H9 (cell line): ENCODE measurements around the gene CASP4. TPM values are rescaled to one million over a fixed set of nuclear protein-coding genes. Genes with fewer than 3 reads are reported as not detected.

Experiments
- DNase-seq: peaks from one replicate; pipeline ENCODE4 v3.0.0-alpha.2; 2017
- H2AFZ ChIP-seq: one replicate; pipeline ENCODE4 v1.6.1; 2013; ENCODE audit warnings: mild to moderate bottlenecking, low read length, control low read depth, moderate library complexity
- H2AK5ac ChIP-seq: 2 replicates; pipeline ENCODE4 v1.6.1; 2013; ENCODE audit warnings: low read length, control low read depth, mixed read lengths; ENCODE audit not compliant: insufficient read length
- H2BK120ac ChIP-seq: one replicate; pipeline ENCODE4 v1.6.1; 2013; ENCODE audit warnings: low read depth, mild to moderate bottlenecking, low read length, control low read depth, inconsistent platforms; ENCODE audit not compliant: poor library complexity, severe bottlenecking
- H2BK12ac ChIP-seq: 2 replicates; pipeline ENCODE4 v1.6.1; 2013; ENCODE audit warnings: low read length, control low read depth, mixed read lengths, low read depth; ENCODE audit not compliant: insufficient read length
- H2BK15ac ChIP-seq: 2 replicates; pipeline ENCODE4 v1.6.1; 2013; ENCODE audit warnings: low read depth, low read length, control low read depth
- H2BK20ac ChIP-seq: one replicate; pipeline ENCODE4 v1.6.1; 2013; ENCODE audit warnings: low read depth, mild to moderate bottlenecking, low read length, control low read depth, inconsistent platforms; ENCODE audit not compliant: poor library complexity, severe bottlenecking
- H2BK5ac ChIP-seq: 2 replicates; pipeline ENCODE4 v1.6.1; 2013; ENCODE audit warnings: low read length, control low read depth, mixed read lengths; ENCODE audit not compliant: insufficient read length
- H3K14ac ChIP-seq: 2 replicates; pipeline ENCODE4 v1.6.1; 2013; ENCODE audit warnings: low read length, control low read depth; ENCODE audit not compliant: insufficient read depth
- H3K18ac ChIP-seq: 2 replicates; pipeline ENCODE4 v1.6.1; 2013; ENCODE audit warnings: low read depth, mild to moderate bottlenecking, mixed read lengths, low read length, control low read depth; ENCODE audit not compliant: insufficient read length
- H3K23ac ChIP-seq: 2 replicates; pipeline ENCODE4 v1.6.1; 2013; ENCODE audit warnings: low read length, control low read depth, mixed read lengths, low read depth; ENCODE audit not compliant: insufficient read length
- H3K23me2 ChIP-seq: 2 replicates; pipeline ENCODE4 v1.6.1; 2013; ENCODE audit warnings: low read depth, mild to moderate bottlenecking, mixed read lengths, low read length, control low read depth; ENCODE audit not compliant: insufficient read length, poor library complexity, severe bottlenecking
- H3K27ac ChIP-seq: 2 replicates; pipeline ENCODE4 v1.5.1; 2013; ENCODE audit warnings: low read length, control low read depth, mixed read lengths, low read depth; ENCODE audit not compliant: insufficient read length
- H3K27me3 ChIP-seq: 2 replicates; pipeline ENCODE4 v1.6.1; 2013; ENCODE audit warnings: low read length, control low read depth, inconsistent platforms; ENCODE audit not compliant: insufficient read depth
- H3K4ac ChIP-seq: 2 replicates; pipeline ENCODE4 v1.6.1; 2013; ENCODE audit warnings: low read depth, mild to moderate bottlenecking, control low read depth, inconsistent platforms, low read length, moderate library complexity
- H3K4me1 ChIP-seq: 2 replicates; pipeline ENCODE4 v1.6.1; 2013; ENCODE audit warnings: low read length, control low read depth, inconsistent platforms; ENCODE audit not compliant: insufficient read depth
- H3K4me2 ChIP-seq: 2 replicates; pipeline ENCODE4 v1.6.1; 2013; ENCODE audit warnings: low read length, control low read depth, mixed read lengths; ENCODE audit not compliant: insufficient read length, insufficient read depth
- H3K56ac ChIP-seq: 2 replicates; pipeline ENCODE4 v1.6.1; 2013; ENCODE audit warnings: low read depth, mild to moderate bottlenecking, mixed read lengths, low read length, control low read depth; ENCODE audit not compliant: insufficient read length
- H3K79me1 ChIP-seq: 2 replicates; pipeline ENCODE4 v1.6.1; 2013; ENCODE audit warnings: low read depth, mild to moderate bottlenecking, moderate library complexity, low read length, control low read depth, inconsistent platforms; ENCODE audit not compliant: insufficient read depth, poor library complexity, severe bottlenecking
- H3K79me2 ChIP-seq: 2 replicates; pipeline ENCODE4 v1.6.1; 2013; ENCODE audit warnings: low read length, control low read depth, inconsistent platforms; ENCODE audit not compliant: insufficient read depth
- H3K9ac ChIP-seq: 2 replicates; pipeline ENCODE4 v1.6.1; 2013; ENCODE audit warnings: low read length, control low read depth, mixed read lengths; ENCODE audit not compliant: insufficient read length; ENCODE audit errors: extremely low read depth
- H3K9me3 ChIP-seq: one replicate; pipeline ENCODE4 v1.6.1; 2013; ENCODE audit warnings: low read depth, low read length, inconsistent platforms; ENCODE audit not compliant: control insufficient read depth
- H3T11ph ChIP-seq: one replicate; pipeline ENCODE4 v1.6.1; 2013; ENCODE audit warnings: mild to moderate bottlenecking, low read length, control low read depth, inconsistent platforms
- H4K20me1 ChIP-seq: one replicate; pipeline ENCODE4 v1.6.1; 2013; ENCODE audit not compliant: control insufficient read depth, insufficient read length, insufficient read depth
- H4K5ac ChIP-seq: 2 replicates; pipeline ENCODE4 v1.6.1; 2013; ENCODE audit warnings: low read depth, mild to moderate bottlenecking, mixed read lengths, low read length, control low read depth; ENCODE audit not compliant: insufficient read length
- H4K8ac ChIP-seq: replicated peaks from 2 replicates; pipeline ENCODE4 v1.6.1; 2013; ENCODE audit warnings: low read length, control low read depth, mixed read lengths, low read depth; ENCODE audit not compliant: insufficient read length
- H4K91ac ChIP-seq: 2 replicates; pipeline ENCODE4 v1.6.1; 2013; ENCODE audit warnings: low read depth, mild to moderate bottlenecking, moderate library complexity, mixed read lengths, low read length, control low read depth; ENCODE audit not compliant: insufficient read length
- H3K27ac Mint-ChIP-seq, 3 experiments: 2 replicates in 2 of 3; 3 replicates in 1 of 3; pipeline ENCODE4 v1.8.0; 2020 to 2021; ENCODE audit warnings: mixed read lengths in 3 of 3, mild to moderate bottlenecking in 1 of 3, moderate library complexity in 1 of 3
- H3K27me3 Mint-ChIP-seq: 2 replicates; pipeline ENCODE4 v1.8.0; 2021; ENCODE audit warnings: low read depth, mild to moderate bottlenecking, moderate library complexity, mixed read lengths
- H3K36me3 Mint-ChIP-seq, 3 experiments: 2 replicates in 2 of 3; 3 replicates in 1 of 3; pipeline ENCODE4 v1.8.0; 2020 to 2021; ENCODE audit warnings: low read depth in 3 of 3, mixed read lengths in 3 of 3; ENCODE audit not compliant: insufficient read depth in 1 of 3
- H3K4me1 Mint-ChIP-seq, 2 experiments: 2 replicates each; pipeline ENCODE4 v1.8.0; 2020; ENCODE audit warnings: mixed read lengths in 2 of 2
- H3K4me3 Mint-ChIP-seq, 2 experiments: 2 replicates in 1 of 2; 3 replicates in 1 of 2; pipeline ENCODE4 v1.8.0; 2020 to 2021; ENCODE audit warnings: mild to moderate bottlenecking in 2 of 2, mixed read lengths in 2 of 2, moderate library complexity in 1 of 2
- H3K9me3 Mint-ChIP-seq, 2 experiments: 2 replicates in 1 of 2; 3 replicates in 1 of 2; pipeline ENCODE4 v1.8.0; 2020; ENCODE audit warnings: mild to moderate bottlenecking in 2 of 2, mixed read lengths in 2 of 2, moderate library complexity in 1 of 2
- WGBS: extraction: QIAGEN DNeasy Blood & Tissue Kit; methylation state at CpG from one replicate; pipeline ENCODE4 v1.1.7; 2013; ENCODE audit warnings: missing lambda C conversion rate, low lambda C conversion rate, mixed read lengths; ENCODE audit not compliant: insufficient read length; ENCODE audit errors: extremely low coverage; 5-methylcytosine and 5-hydroxymethylcytosine counted together
- total RNA-seq: library from RNA; stranded (reverse); gene quantifications from 2 replicates; pipeline ENCODE4 v1.2.1, GENCODE V29; 2021
- TF ChIP-seq, protein P1 (sequence below): fragments of 200-600 bp; sonication (generic); conservative IDR thresholded peaks from 3 replicates; pipeline ENCODE4 v1.8.0; 2021; ENCODE audit warnings: antibody characterized with exemption, mild to moderate bottlenecking

The CASP4 gene
- total RNA-seq, 1 experiment from 2014 or later, result not detected

DNA sequence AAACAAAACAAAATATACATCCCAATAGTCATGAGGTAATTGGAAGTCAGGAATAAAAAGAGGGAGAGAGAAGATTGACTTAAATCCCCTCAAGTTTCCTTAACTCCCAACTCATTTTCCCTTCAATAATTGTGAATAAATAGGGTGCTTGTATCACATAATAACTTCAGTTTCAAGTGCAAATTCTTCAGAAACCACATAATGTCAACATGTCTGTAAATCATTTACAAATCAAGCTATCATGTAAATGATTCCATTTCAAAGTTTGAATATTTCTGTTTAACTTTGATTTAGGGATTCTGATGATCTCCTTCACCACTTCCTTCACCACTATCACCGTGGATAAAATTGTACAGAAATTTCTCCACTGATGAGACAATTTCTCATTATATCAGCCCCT, 31.3 kb upstream of the CASP4 start:
- no CpG with 5 or more reads among the region's 1 CpG for WGBS
- H3K9me3 Mint-ChIP-seq, result no peaks in the 10 kb centered on the region; a peak in 2 of 5 replicates
- no peaks in the 10 kb centered on the region for H3K4me1 ChIP-seq

More for the DNA sequence above, 31.3 kb upstream of the CASP4 start:
- no peak overlapping the region for H3K14ac ChIP-seq
- H2AK5ac ChIP-seq, result no peak overlapping the region
- H2BK15ac ChIP-seq, result no peak overlapping the region
- H3K27ac ChIP-seq, result no peak overlapping the region
- H3K27me3 ChIP-seq, result no peaks in the 10 kb centered on the region
- no peak overlapping the region for H4K8ac ChIP-seq
- H3K4me2 ChIP-seq, result no peak overlapping the region
- Mint-ChIP-seq H3K27me3 (no peaks in the 10 kb centered on the region), H3K36me3 (peaks cover 0 to 2% (median 0%) of the 10 kb centered on the region in 3 experiments; a peak in 3 of 7 replicates), H3K27ac (no peak overlapping the region; a peak in 1 of 7 replicates), H3K4me1 (no peaks in the 10 kb centered on the region), H3K4me3 (no peak overlapping the region)
- H3K79me1 ChIP-seq, result no peaks in the 10 kb centered on the region
- no peak overlapping the region for H3K18ac ChIP-seq
- H4K5ac ChIP-seq, result no peak overlapping the region
- H2BK12ac ChIP-seq, result no peak overlapping the region
- H3K23me2 ChIP-seq, result no peaks in the 10 kb centered on the region
- no peak overlapping the region for H2BK20ac ChIP-seq
- H3T11ph ChIP-seq, result no peak overlapping the region
- no peak overlapping the region for H3K9ac ChIP-seq
- no peaks in the 10 kb centered on the region for H4K20me1 ChIP-seq
- no peak overlapping the region for H2AFZ ChIP-seq
- H3K23ac ChIP-seq, result no peak overlapping the region
- no peak overlapping the region for H2BK5ac ChIP-seq
- TF ChIP-seq, protein P1, sequence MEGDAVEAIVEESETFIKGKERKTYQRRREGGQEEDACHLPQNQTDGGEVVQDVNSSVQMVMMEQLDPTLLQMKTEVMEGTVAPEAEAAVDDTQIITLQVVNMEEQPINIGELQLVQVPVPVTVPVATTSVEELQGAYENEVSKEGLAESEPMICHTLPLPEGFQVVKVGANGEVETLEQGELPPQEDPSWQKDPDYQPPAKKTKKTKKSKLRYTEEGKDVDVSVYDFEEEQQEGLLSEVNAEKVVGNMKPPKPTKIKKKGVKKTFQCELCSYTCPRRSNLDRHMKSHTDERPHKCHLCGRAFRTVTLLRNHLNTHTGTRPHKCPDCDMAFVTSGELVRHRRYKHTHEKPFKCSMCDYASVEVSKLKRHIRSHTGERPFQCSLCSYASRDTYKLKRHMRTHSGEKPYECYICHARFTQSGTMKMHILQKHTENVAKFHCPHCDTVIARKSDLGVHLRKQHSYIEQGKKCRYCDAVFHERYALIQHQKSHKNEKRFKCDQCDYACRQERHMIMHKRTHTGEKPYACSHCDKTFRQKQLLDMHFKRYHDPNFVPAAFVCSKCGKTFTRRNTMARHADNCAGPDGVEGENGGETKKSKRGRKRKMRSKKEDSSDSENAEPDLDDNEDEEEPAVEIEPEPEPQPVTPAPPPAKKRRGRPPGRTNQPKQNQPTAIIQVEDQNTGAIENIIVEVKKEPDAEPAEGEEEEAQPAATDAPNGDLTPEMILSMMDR, result no peak
- no peak overlapping the region for H4K91ac ChIP-seq
- no peaks in the 10 kb centered on the region for H3K9me3 ChIP-seq
- H3K79me2 ChIP-seq, result no peaks in the 10 kb centered on the region
- no peak overlapping the region for H3K4ac ChIP-seq
- DNase-seq, result no peak
- H3K56ac ChIP-seq, result no peak overlapping the region
- H2BK120ac ChIP-seq, result no peak overlapping the region
